OCI-LY1 (cell line): ENCODE measurements around the gene ST7.

Experiments
- H2AFZ ChIP-seq: fragments of 200-600 bp; sonication (generic), shearing (Covaris generic); 2 replicates; pipeline ENCODE4 v1.6.0; 2014; ENCODE audit warnings: antibody characterized with exemption, mild to moderate bottlenecking, low read length
- H3F3A ChIP-seq: fragments of 200-600 bp; sonication (generic), shearing (Covaris generic); 2 replicates; pipeline ENCODE4 v1.6.0; 2014; ENCODE audit warnings: mild to moderate bottlenecking, antibody characterized with exemption, low read length, moderate library complexity; ENCODE audit not compliant: insufficient read depth
- H3K27ac ChIP-seq: fragments of 200-600 bp; sonication (generic); 2 replicates; pipeline ENCODE4 v1.5.1; 2014; ENCODE audit warnings: low read length, mixed run types, mild to moderate bottlenecking, low read depth; ENCODE audit not compliant: poor library complexity, severe bottlenecking
- H3K27me3 ChIP-seq: fragments of 200-600 bp; sonication (generic); 2 replicates; pipeline ENCODE4 v1.6.0; 2014; ENCODE audit warnings: antibody characterized with exemption, mild to moderate bottlenecking, low read length, moderate library complexity; ENCODE audit not compliant: insufficient read depth
- H3K36me3 ChIP-seq: fragments of 200-600 bp; sonication (generic); 2 replicates; pipeline ENCODE4 v1.6.1; 2014; ENCODE audit warnings: mild to moderate bottlenecking, antibody characterized with exemption, low read length, moderate library complexity, mixed read lengths; ENCODE audit not compliant: insufficient read depth
- H3K4me1 ChIP-seq: fragments of 200-600 bp; sonication (generic); 2 replicates; pipeline ENCODE4 v1.5.1; 2014; ENCODE audit warnings: mild to moderate bottlenecking, low read length, moderate library complexity; ENCODE audit not compliant: insufficient read depth, severe bottlenecking
- H3K4me2 ChIP-seq: fragments of 200-600 bp; sonication (generic), shearing (Covaris generic); 2 replicates; pipeline ENCODE4 v1.6.1; 2014; ENCODE audit warnings: low read length
- H3K4me3 ChIP-seq: fragments of 200-600 bp; sonication (generic); 2 replicates; pipeline ENCODE4 v1.5.1; 2014; ENCODE audit warnings: low read length, low read depth, mild to moderate bottlenecking, mixed read lengths; ENCODE audit not compliant: poor library complexity, severe bottlenecking
- H3K79me2 ChIP-seq: fragments of 200-600 bp; shearing (Covaris generic); 2 replicates; pipeline ENCODE4 v1.6.1; 2016; ENCODE audit warnings: mixed run types, low read length, mixed read lengths; ENCODE audit not compliant: insufficient read depth
- H3K9ac ChIP-seq: fragments of 200-600 bp; sonication (generic), shearing (Covaris generic); 2 replicates; pipeline ENCODE4 v1.6.1; 2014; ENCODE audit warnings: mild to moderate bottlenecking, low read length, mixed read lengths
- H3K9me2 ChIP-seq: fragments of 200-600 bp; sonication (generic), shearing (Covaris generic); 2 replicates; pipeline ENCODE4 v1.6.1; 2014; ENCODE audit warnings: low read depth, mild to moderate bottlenecking, low read length, mixed read lengths
- H3K9me3 ChIP-seq: fragments of 200-600 bp; shearing (Covaris generic); 2 replicates; pipeline ENCODE4 v1.6.1; 2014; ENCODE audit warnings: low read length, mixed read lengths
- H4K20me1 ChIP-seq: fragments of 200-600 bp; sonication (generic), shearing (Covaris generic); 2 replicates; pipeline ENCODE4 v1.6.0; 2016; ENCODE audit warnings: mild to moderate bottlenecking, low read length; ENCODE audit not compliant: insufficient read depth
- CTCF ChIP-seq: fragments of 200-600 bp; sonication (generic), shearing (Covaris generic); IDR thresholded peaks from 2 replicates; pipeline ENCODE4 v1.5.1; 2017; ENCODE audit warnings: mild to moderate bottlenecking, antibody characterized with exemption, low read length, moderate library complexity, mixed read lengths
- EZH2 ChIP-seq: fragments of 200-600 bp; sonication (generic), shearing (Covaris generic); IDR thresholded peaks from 2 replicates; pipeline ENCODE4 v1.8.0; 2017; ENCODE audit warnings: borderline replicate concordance, mixed run types, mild to moderate bottlenecking, antibody characterized with exemption, low read length, moderate library complexity, mixed read lengths

Gene ST7

GRCh38 chr7:117164620-117165019 lies 211.3 kb downstream of the ST7 start:
- Histone ChIP-seq H4K20me1 (no peaks in the 10 kb centered on the region), H3K9me3 (no peaks in the 10 kb centered on the region), H3K9ac (no peak overlapping the region)

GRCh38 chr7:117165656-117166055 lies 212.4 kb downstream of the ST7 start:
- no peaks in the 10 kb centered on the region for H3K36me3 ChIP-seq
- H2AFZ ChIP-seq = no peak overlapping the region
- no peaks in the 10 kb centered on the region for H3K4me1 ChIP-seq
- no peaks in the 10 kb centered on the region for H3F3A ChIP-seq
- no peaks in the 10 kb centered on the region for H3K9me2 ChIP-seq
- TF ChIP-seq EZH2 = no peak
- TF ChIP-seq CTCF = no peak
- no peaks in the 10 kb centered on the region for H3K79me2 ChIP-seq
- H3K27me3 ChIP-seq = no peaks in the 10 kb centered on the region
- H3K4me2 ChIP-seq = no peak overlapping the region
- no peak overlapping the region for H3K27ac ChIP-seq
- H4K20me1 ChIP-seq = no peaks in the 10 kb centered on the region
- H3K9me3 ChIP-seq = no peaks in the 10 kb centered on the region
- no peak overlapping the region for H3K4me3 ChIP-seq
- H3K9ac ChIP-seq = no peak overlapping the region

More at GRCh38 chr7:117164620-117165019, 211.3 kb downstream of the ST7 start:
- no peaks in the 10 kb centered on the region for H3F3A ChIP-seq
- H3K79me2 ChIP-seq = no peaks in the 10 kb centered on the region
- no peaks in the 10 kb centered on the region for H3K36me3 ChIP-seq
- TF ChIP-seq CTCF (no peak), EZH2 (no peak)
- H3K27ac ChIP-seq = no peak overlapping the region
- H3K27me3 ChIP-seq = no peaks in the 10 kb centered on the region
- H3K4me2 ChIP-seq = no peak overlapping the region
- no peak overlapping the region for H2AFZ ChIP-seq
- no peak overlapping the region for H3K4me3 ChIP-seq
- no peaks in the 10 kb centered on the region for H3K4me1 ChIP-seq
- H3K9me2 ChIP-seq = no peaks in the 10 kb centered on the region

DNA sequence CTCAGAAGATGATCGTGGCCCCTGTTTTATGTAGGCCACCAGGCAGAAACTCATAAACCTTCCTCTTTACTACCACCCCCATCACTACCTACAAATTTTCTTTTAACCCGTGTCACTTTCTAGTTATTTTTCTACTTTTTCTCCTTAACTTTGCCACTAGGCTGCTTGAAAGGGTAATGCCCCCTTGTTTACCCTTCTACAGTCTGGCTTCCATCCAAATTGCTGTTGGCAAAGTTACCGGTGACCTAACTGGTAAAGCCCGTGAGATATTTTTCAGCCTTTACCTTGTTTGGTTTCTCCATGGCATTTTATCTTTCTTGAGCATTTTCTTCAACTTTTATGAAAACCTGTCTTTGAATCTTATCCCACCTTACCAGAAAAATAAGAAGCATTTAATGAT lies 216.6 kb downstream of the ST7 start:
- Histone ChIP-seq H3K4me2 (no peak overlapping the region), H3K9me3 (no peaks in the 10 kb centered on the region), H3K9ac (no peak overlapping the region)

More for the DNA sequence above, 216.6 kb downstream of the ST7 start:
- Histone ChIP-seq H3K27me3 (no peaks in the 10 kb centered on the region), H3K36me3 (no peaks in the 10 kb centered on the region), H4K20me1 (no peaks in the 10 kb centered on the region), H3K4me1 (no peaks in the 10 kb centered on the region), H3K79me2 (no peaks in the 10 kb centered on the region), H2AFZ (no peak overlapping the region), H3K27ac (no peak overlapping the region), H3K9me2 (no peaks in the 10 kb centered on the region), H3F3A (no peaks in the 10 kb centered on the region), H3K4me3 (no peak overlapping the region)
- TF ChIP-seq EZH2 = no peak
- no peak for TF ChIP-seq CTCF
